Measurements from ENCODE around the gene SFXN2.
"Not testable (repeated sequence)": the region's sequence is repeated elsewhere in the genome, so short reads cannot be mapped to it uniquely, and the experiment has no call there.

SFXN2 gene

GRCh38 chr10:102723989-102724388 lies 9.6 kb downstream of the SFXN2 start:
- no peak for DNase-seq

- no peak for DNase-seq
These were observed 11.8 kb downstream of the SFXN2 start for GRCh38 chr10:102726274-102726673.

GRCh38 chr10:102727037-102727818 lies 12.8 kb downstream of the SFXN2 start:
- no peak for DNase-seq

- DNase-seq, result peak; percentile 98
These were observed 14.9 kb downstream of the SFXN2 start for GRCh38 chr10:102729029-102730026.

GRCh38 chr10:102731222-102731800 lies 16.9 kb downstream of the SFXN2 start:
- no peak for DNase-seq

- DNase-seq, result no peak
These were observed 18.2 kb downstream of the SFXN2 start for GRCh38 chr10:102732661-102733060.

GRCh38 chr10:102735065-102735562 lies 20.7 kb downstream of the SFXN2 start:
- no peak for DNase-seq

GRCh38 chr10:102738692-102739121 lies 24.3 kb downstream of the SFXN2 start:
- DNase-seq, result peak; percentile 94

GRCh38 chr10:102740229-102740628 lies 25.8 kb downstream of the SFXN2 start:
- no peak for DNase-seq

GRCh38 chr10:102741726-102742237 lies 27.3 kb downstream of the SFXN2 start:
- DNase-seq, result no peak

- DNase-seq, result not testable (repeated sequence)
These were observed 27.9 kb downstream of the SFXN2 start for GRCh38 chr10:102742313-102742712.

- DNase-seq, result no peak
These were observed 28.7 kb downstream of the SFXN2 start for GRCh38 chr10:102743078-102743587.

GRCh38 chr10:102743588-102744373 lies 29.3 kb downstream of the SFXN2 start, which contains the start of gene WBP1L:
Gene WBP1L, plus strand, starts transcription at chr10:102743948. Its CDS starts 106 bp downstream, at chr10:102744054.
- DNase-seq, result peak; percentile 100

- peak; percentile 45 for DNase-seq
These were observed 30.1 kb downstream of the SFXN2 start for GRCh38 chr10:102744374-102745051.

- no peak for DNase-seq
These were observed 30.7 kb downstream of the SFXN2 start for GRCh38 chr10:102745157-102745556.

GRCh38 chr10:102752266-102752930 lies 38.0 kb downstream of the SFXN2 start:
- DNase-seq, result no peak

- DNase-seq, result peak; percentile 74
These were observed 38.7 kb downstream of the SFXN2 start for GRCh38 chr10:102752934-102753664.

- DNase-seq, result no peak
These were observed 39.3 kb downstream of the SFXN2 start for GRCh38 chr10:102753718-102754117.

GRCh38 chr10:102757323-102757722 lies 42.9 kb downstream of the SFXN2 start:
- no peak for DNase-seq
